GM13976 (cell line): ENCODE results near the gene MTFR2.

Experiments
- DNase-seq: peaks from one replicate; pipeline ENCODE4 v3.0.0; 2012; ENCODE audit warnings: low spot score
- in situ Hi-C: fragments of 300-500 bp; cut with MboI; formaldehyde crosslinking; loops from one replicate; pipeline ENCODE4 v1.12.0; 2022; ENCODE audit warnings: low sequenced_read_pairs, mixed read lengths, inconsistent platforms; ENCODE audit not compliant: unreplicated experiment
- TF ChIP-seq, protein P1 (sequence below): IDR thresholded peaks from 2 replicates; pipeline ENCODE4 v1.5.1; 2012; ENCODE audit warnings: borderline replicate concordance, mild to moderate bottlenecking; ENCODE audit not compliant: insufficient read depth; ENCODE audit errors: extremely low read depth, missing control alignments, control extremely low read depth

The MTFR2 gene

DNA sequence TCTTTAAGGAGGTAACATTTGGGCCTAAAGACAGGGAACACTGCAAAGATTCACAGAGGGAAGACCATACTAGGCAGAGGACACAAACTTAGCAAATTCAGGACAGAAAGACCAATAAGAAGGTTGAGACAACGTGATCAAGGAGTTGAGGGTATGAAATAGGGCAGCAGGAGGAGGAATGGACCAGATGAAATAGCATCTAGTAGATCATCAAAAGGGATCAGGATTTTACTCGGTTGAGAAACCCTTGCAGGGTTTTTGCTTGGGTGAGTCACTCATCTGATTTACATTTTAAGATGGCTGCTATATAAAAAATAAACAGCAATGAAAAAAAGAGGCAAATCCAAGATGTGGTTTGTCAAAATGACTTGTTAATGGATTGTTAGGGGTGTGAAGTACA lies 34.8 kb upstream of the MTFR2 start:
- TF ChIP-seq, protein P1, sequence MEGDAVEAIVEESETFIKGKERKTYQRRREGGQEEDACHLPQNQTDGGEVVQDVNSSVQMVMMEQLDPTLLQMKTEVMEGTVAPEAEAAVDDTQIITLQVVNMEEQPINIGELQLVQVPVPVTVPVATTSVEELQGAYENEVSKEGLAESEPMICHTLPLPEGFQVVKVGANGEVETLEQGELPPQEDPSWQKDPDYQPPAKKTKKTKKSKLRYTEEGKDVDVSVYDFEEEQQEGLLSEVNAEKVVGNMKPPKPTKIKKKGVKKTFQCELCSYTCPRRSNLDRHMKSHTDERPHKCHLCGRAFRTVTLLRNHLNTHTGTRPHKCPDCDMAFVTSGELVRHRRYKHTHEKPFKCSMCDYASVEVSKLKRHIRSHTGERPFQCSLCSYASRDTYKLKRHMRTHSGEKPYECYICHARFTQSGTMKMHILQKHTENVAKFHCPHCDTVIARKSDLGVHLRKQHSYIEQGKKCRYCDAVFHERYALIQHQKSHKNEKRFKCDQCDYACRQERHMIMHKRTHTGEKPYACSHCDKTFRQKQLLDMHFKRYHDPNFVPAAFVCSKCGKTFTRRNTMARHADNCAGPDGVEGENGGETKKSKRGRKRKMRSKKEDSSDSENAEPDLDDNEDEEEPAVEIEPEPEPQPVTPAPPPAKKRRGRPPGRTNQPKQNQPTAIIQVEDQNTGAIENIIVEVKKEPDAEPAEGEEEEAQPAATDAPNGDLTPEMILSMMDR: no peak
- DNase-seq: no peak
- in situ Hi-C loops: no loop called here

GRCh38 chr6:136282906-136283305 lies 32.8 kb upstream of the MTFR2 start:
- TF ChIP-seq, protein P1: no peak
- in situ Hi-C loops: no loop called here

DNA sequence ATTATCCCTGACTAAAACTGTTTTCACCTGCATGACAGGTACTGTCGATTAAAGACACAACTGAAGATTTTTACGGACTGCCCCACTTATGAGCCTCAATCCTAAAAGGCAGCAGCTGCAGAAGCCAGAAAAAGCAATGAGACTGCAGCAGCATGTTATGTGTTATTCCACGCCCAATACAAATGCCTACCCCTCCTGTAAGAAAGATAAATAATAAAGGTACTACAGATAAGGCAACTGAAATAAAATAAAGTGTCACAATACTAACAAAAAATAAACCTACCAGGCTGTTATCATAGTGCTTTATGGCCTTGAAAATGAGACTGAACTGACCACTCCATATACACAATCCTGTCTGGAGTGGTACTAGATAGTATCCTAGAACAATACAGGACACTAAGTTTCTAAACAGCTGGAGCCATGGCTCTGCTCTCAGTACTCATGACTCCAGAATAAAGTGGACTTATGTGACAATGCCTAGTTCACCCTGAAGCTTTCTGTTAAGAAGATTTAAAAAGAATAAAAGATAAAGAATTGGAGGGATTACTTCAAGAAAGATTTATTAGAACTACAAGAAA lies 30.0 kb upstream of the MTFR2 start:
- no peak for DNase-seq
- in situ Hi-C loops: no loop called here
- TF ChIP-seq, protein P1: no peak

More at GRCh38 chr6:136282906-136283305, 32.8 kb upstream of the MTFR2 start:
- DNase-seq: no peak

GRCh38 chr6:136274062-136274461 lies 24.0 kb upstream of the MTFR2 start:
- in situ Hi-C loops: no loop called here
- DNase-seq: no peak
- TF ChIP-seq, protein P1: no peak

DNA sequence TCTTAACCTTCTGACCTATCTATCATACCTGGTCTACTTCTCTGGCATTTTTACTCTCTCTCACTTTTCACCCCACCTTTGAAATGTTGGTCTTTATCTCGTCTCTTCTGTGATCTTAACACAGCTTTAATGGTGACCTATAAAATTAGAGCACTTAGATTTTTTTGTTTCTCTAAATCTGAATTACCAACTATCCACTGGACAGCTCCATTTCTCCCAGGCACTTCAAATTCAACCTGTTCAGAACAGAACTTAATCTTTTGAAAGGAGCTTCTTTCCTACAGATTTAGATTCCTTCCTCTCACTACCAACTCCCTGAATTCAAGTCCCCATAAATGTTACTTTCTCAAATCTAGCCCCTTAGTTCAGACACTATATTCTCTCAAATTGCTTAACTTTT lies 15.0 kb upstream of the MTFR2 start:
- no peak for DNase-seq
- TF ChIP-seq, protein P1: no peak
- in situ Hi-C loops: no loop called here

GRCh38 chr6:136262940-136263339 lies 12.8 kb upstream of the MTFR2 start:
- in situ Hi-C loops: no loop called here
- TF ChIP-seq, protein P1: no peak

More at GRCh38 chr6:136262940-136263339, 12.8 kb upstream of the MTFR2 start:
- DNase-seq: no peak
